ENCODE measurements around the gene RNF40. TPM values are rescaled to one million over a fixed set of nuclear protein-coding genes. Genes with fewer than 3 reads are reported as not detected.

The RNF40 gene
- total RNA-seq, 4 donors from 2014 or later: 53.8 to 81.1 (median 73.4) TPM

- H3K9me3 ChIP-seq: no peaks in the 10 kb centered on the region
- peaks cover 7 to 18% (median 7%) of the 10 kb centered on the region in 3 donors for H3K4me1 ChIP-seq
- no peaks in the 10 kb centered on the region for H3K27me3 ChIP-seq
- H3K36me3 ChIP-seq: peaks cover 66 to 99% (median 81%) of the 10 kb centered on the region in 3 donors
- TF ChIP-seq POLR2A (IDR thresholded peaks at IDR 0.05): no peak
- TF ChIP-seq CTCF (IDR thresholded peaks at IDR 0.05): no peak
- H3K27ac ChIP-seq: no peak overlapping the region
- no peak overlapping the region for H3K4me3 ChIP-seq
- 87 to 88% methylated on average over 9 of the region's 18 CpGs for WGBS, 2 donors
- DNase-seq: no peak
- intact Hi-C loops (cut with DNase I): no loop called here
Measured at GRCh38 chr16:30767767-30768465, 5.8 kb downstream of the RNF40 start.

GRCh38 chr16:30768583-30769181 lies 6.6 kb downstream of the RNF40 start:
- H3K27ac ChIP-seq: no peak overlapping the region
- no peaks in the 10 kb centered on the region for H3K9me3 ChIP-seq
- WGBS, 2 donors: 93 to 96% methylated on average over 21 to 23 of the region's 23 CpGs
- peaks cover 0 to 10% (median 0%) of the 10 kb centered on the region in 3 donors for H3K4me1 ChIP-seq
- H3K36me3 ChIP-seq: peaks cover 71 to 100% (median 80%) of the 10 kb centered on the region in 3 donors
- DNase-seq: no peak
- no peaks in the 10 kb centered on the region for H3K27me3 ChIP-seq
- TF ChIP-seq CTCF (IDR thresholded peaks at IDR 0.05) (no peak), POLR2A (IDR thresholded peaks at IDR 0.05) (no peak)
- intact Hi-C loops (cut with DNase I): no loop called here
- H3K4me3 ChIP-seq: no peak overlapping the region

DNA sequence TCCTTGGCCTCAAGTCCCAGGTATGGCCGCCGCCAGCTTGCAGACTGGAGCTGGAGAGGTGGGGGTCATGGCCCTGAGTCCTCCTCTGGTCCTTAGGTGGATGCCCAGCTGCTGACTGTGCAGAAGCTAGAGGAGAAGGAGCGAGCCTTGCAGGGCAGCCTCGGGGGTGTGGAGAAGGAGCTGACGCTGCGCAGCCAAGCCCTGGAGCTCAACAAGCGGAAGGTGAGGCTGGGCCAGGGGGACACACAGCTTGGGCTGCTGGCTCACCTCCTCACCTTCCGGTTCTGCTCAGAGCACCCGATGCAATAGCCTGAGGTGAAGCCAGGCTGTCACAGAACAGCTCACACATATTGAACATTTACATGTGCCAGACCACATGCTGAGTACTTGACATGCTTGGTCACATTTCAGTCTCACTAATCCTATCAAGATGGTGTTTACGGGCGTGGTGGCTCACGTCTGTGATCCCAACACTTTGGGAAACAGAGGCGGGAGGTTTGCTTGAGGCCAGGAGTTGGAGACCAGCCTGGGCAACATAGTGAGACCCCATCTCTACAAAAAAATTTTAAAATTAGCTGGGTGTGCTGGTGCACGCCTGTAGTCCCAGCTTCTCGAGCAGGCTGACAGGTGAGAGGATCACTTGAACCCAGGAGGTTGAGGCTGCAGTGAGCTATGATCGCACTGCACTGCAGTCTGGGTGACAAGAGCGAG lies 7.4 kb downstream of the RNF40 start:
- intact Hi-C loops (cut with DNase I): no loop called here
- peaks cover 72 to 100% (median 73%) of the 10 kb centered on the region in 3 donors for H3K36me3 ChIP-seq
- H3K27me3 ChIP-seq: no peaks in the 10 kb centered on the region
- H3K4me1 ChIP-seq: peaks cover under 1 to 7% (median 2%) of the 10 kb centered on the region in 3 donors
- no peak overlapping the region for H3K27ac ChIP-seq
- TF ChIP-seq CTCF (IDR thresholded peaks at IDR 0.05): no peak
- no peak for TF ChIP-seq POLR2A (IDR thresholded peaks at IDR 0.05)
- DNase-seq: no peak
- WGBS, 2 donors: 88 to 95% methylated on average over 9 to 10 of the region's 17 CpGs
- H3K4me3 ChIP-seq: no peak overlapping the region
- no peaks in the 10 kb centered on the region for H3K9me3 ChIP-seq

DNA sequence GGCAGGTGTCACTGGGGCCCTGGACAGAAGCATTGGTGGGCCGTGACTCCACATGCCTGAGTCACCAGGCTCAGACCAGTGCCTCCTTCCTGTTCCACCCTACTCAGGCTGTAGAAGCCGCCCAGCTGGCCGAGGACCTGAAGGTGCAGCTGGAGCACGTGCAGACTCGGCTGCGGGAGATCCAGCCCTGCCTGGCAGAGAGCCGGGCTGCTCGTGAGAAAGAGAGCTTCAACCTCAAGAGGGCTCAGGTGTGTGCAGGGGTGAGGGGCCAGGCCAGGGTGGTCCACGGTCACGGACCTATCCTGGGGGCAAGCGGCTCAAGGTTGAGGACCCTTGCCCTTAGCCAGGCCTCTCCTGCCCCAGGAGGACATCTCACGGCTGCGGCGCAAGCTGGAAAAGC lies 9.6 kb downstream of the RNF40 start:
- Histone ChIP-seq H3K9me3 (no peaks in the 10 kb centered on the region), H3K27me3 (no peaks in the 10 kb centered on the region), H3K4me3 (no peak overlapping the region), H3K36me3 (peaks cover 52 to 80% (median 53%) of the 10 kb centered on the region in 3 donors), H3K4me1 (peaks cover 13 to 25% (median 20%) of the 10 kb centered on the region in 3 donors), H3K27ac (no peak overlapping the region)
- TF ChIP-seq CTCF (IDR thresholded peaks at IDR 0.05): no peak
- no peak for TF ChIP-seq POLR2A (IDR thresholded peaks at IDR 0.05)
- WGBS, 2 donors: 64 to 85% methylated on average over 4 to 11 of the region's 14 CpGs
- no peak for DNase-seq
- intact Hi-C loops (cut with DNase I): no loop called here

DNA sequence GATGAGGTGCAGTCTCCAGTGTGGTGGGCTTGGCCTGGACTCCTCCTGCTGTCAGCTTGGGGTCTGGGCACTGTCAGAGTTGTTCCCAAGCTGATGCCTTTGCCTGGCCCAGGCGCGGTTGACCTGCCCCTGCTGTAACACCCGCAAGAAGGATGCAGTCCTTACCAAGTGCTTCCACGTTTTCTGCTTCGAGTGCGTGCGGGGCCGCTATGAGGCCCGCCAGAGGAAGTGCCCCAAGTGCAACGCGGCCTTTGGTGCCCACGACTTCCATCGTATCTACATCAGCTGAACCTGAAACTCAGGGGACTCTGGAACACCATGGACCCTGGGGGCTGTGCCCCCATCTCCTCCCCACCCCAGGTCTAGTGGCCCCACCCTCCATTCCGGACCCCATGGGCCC lies 11.7 kb downstream of the RNF40 start:
- Histone ChIP-seq H3K4me3 (no peak overlapping the region), H3K27ac (no peak overlapping the region), H3K9me3 (no peaks in the 10 kb centered on the region), H3K36me3 (peaks cover 35 to 59% (median 39%) of the 10 kb centered on the region in 3 donors), H3K4me1 (peaks cover 14 to 46% (median 23%) of the 10 kb centered on the region in 3 donors), H3K27me3 (no peaks in the 10 kb centered on the region)
- intact Hi-C loops (cut with DNase I): no loop called here
- TF ChIP-seq CTCF (IDR thresholded peaks at IDR 0.05): no peak
- TF ChIP-seq POLR2A (IDR thresholded peaks at IDR 0.05): no peak
- DNase-seq: no peak
- WGBS, 2 donors: 85 to 92% methylated on average over 11 to 13 of the region's 14 CpGs
